Anterior cingulate cortex (tissue), 58 donors: ENCODE results near the gene HAUS5.

Source experiments
- DNase-seq, 58 donors: peaks; one replicate each; lab custom pipeline; 2025; lab: John Stamatoyannopoulos, UW

HAUS5 gene

GRCh38 chr19:35607661-35608060, 4.9 kb upstream of the HAUS5 start:
- DNase-seq, result no peak

GRCh38 chr19:35608251-35608650, 4.3 kb upstream of the HAUS5 start:
- no peak for DNase-seq

DNA sequence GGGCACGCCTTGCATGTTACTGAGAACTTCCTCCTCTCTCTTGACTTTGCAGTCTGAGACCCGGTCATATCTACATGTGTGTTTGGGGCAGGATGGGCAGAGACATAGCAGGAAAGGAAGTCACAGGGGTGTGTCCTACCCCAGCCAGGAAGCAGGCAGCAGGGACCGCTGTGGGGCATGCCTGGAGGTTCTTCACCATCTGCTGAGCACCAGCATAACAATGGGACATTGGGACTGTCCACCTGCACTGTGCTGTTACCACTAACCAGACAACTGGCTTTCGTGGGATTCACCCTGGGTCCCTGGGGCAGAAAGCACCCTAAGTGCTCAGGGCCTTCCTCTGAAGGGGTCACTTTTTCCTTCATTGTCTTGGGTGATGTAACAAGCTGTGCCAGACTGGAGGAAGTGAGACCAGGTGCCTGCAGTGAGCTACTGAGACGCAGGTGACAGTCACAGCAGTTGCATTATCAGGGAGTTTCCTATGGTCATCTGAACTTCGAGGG, 2.6 kb upstream of the HAUS5 start:
- no peak for DNase-seq

DNA sequence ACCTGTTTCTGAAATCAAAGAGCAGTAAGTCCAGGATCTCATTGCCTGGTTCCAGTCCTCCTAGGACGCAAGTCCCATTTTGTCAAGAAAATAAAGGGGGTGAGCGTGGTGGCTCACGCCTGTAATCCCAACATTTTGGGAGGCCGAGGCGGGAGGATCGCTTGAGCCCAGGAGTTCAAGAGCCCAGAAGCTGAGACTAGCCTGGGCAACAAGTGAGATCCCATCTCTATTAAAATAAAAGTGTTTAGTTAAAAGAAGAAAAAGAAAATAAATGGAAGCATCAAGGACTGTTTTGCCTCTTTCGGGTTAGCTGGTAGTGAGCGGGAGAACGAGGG, 344 bp upstream of the HAUS5 start:
- no peak for DNase-seq

DNA sequence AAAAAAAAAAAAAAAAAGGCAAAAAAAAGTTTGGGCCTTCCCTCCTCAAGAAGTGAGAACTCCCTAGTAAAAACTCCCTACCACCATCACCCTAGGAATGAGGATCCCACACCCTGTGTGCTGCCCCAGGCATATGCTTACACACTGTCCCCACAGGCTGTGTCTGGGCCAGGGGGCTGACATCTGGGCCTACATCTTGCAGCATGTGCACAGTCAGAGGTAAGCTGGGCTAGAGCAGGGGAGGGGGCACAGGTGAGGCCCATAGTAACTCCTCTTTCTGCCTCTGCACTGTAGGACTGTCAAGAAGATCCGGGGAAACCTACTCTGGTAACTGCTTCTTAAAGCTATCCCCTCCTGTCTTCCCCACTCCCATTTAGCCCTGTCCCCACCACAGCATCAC, 1.0 kb downstream of the HAUS5 start:
- no peak for DNase-seq

DNA sequence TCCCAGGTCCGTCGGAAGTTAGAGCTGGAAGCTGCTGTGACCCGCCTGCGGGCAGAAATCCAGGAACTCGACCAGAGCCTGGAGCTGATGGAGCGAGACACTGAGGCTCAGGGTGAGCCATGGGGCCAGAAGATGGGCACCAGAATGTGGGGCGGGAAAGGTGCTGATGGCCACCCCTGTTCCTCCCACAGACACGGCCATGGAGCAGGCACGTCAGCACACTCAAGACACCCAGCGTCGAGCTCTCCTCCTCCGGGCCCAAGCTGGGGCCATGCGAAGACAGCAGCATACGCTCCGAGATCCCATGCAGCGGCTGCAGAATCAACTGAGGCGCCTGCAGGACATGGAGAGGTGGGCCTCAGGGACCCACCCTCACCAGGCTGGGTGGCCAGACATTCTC, 2.5 kb downstream of the HAUS5 start:
- no peak for DNase-seq

GRCh38 chr19:35618857-35619256, 6.3 kb downstream of the HAUS5 start:
- DNase-seq, result no peak

- no peak for DNase-seq
Observed at GRCh38 chr19:35619290-35619923, 6.9 kb downstream of the HAUS5 start.

- DNase-seq, result no peak
Observed at GRCh38 chr19:35620001-35620400, 7.5 kb downstream of the HAUS5 start.

DNA sequence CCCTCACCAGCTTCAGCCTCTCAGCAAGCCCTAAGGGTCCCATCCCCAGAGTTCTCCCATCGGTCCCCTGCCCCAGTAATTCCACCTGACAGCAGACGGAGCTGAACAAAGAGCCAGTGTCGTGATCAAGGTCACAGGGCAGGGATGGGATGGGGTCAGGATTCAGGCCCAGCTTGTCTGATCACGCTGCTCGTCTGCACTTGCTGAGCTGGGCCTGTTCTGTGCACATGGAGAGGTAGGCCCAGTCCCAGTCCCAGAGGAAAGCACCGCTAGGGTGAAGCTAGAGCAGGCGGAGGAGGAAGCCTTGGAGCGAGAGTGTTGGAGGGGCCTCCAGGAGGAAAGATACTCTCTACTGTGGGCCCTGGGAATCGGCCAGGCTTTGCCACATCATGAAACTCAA, 9.2 kb downstream of the HAUS5 start:
- DNase-seq, result no peak

DNA sequence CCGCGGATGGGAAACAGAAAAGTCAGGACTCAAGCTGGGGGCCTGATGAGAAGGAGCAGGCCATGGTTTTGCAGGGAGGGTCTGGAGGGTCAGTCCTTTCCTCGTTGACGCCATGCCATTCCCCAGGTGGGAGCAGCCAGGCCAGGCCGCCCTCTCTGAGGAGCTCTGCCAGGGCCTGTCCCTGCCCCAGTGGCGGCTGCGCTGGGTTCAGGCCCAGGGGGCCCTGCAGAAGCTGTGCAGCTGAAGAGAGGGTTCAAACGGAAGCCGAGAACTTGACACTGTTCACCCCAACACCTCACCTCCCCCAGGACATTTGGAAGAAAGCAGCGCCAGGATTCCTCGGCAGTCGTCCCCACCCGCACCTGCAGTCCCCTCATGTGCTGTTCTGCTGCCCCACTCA, 10.2 kb downstream of the HAUS5 start:
- DNase-seq, result no peak

GRCh38 chr19:35623327-35624010, 10.9 kb downstream of the HAUS5 start:
- DNase-seq, result peak in 23 of 58 donors; percentile 0 to 46 (median 17)

- no peak for DNase-seq
Observed at GRCh38 chr19:35628264-35628564, 15.7 kb downstream of the HAUS5 start.

DNA sequence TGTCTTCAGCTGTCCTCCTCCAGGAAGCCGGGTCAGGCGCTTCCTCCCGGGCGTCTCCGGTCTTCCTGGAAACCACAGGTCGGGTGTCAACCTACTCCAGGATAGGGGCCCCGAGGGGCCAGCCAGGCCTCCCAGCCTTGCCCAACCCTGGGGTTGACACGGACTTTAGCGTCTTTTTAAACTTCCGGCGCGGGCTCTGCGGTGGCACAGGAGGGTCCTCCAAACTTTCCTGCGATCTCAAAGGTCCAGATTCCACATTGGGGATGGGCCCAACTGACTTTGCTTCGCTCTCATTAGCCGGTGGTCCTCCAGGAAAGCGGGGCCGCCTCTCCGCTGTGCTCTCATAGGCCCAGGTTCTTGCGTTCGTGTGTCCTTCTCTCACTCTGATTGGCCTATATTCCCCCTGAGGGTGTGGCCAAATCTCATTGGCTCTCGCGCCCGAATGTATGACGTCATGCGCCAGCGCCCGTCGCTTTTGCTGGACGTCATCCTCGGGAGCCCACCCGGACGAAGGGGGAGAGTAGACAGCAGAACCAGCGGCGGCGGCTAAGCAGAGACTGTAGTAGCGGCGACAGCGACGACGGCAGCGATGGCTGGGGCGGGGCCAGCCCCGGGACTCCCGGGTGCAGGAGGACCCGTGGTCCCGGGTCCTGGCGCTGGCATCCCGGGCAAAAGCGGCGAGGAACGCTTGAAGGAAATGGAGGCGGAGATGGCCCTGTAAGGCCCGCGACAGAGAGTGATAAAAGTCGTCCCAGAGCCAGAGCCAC, 16.2 kb downstream of the HAUS5 start, which contains the start of gene RBM42:
Gene RBM42, plus strand, starts transcription at position 472 of the 767 bp plus-strand sequence. Its CDS starts 118 bp downstream, at position 590.
- peak; percentile 79 to 97 (median 94) for DNase-seq

DNA sequence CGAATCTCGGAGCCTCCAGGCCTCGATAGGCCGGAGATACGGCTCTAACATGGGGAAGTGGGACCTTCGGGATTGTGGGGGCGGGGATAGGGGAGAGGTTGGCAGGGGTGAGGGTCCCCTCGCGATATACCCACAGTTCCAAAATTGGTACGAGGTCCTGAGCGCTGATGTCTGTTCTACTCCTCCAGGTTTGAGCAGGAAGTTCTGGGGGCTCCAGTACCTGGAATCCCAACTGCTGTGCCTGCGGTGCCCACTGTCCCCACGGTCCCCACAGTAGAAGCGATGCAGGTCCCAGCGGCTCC, 16.7 kb downstream of the HAUS5 start:
- DNase-seq, result no peak

DNA sequence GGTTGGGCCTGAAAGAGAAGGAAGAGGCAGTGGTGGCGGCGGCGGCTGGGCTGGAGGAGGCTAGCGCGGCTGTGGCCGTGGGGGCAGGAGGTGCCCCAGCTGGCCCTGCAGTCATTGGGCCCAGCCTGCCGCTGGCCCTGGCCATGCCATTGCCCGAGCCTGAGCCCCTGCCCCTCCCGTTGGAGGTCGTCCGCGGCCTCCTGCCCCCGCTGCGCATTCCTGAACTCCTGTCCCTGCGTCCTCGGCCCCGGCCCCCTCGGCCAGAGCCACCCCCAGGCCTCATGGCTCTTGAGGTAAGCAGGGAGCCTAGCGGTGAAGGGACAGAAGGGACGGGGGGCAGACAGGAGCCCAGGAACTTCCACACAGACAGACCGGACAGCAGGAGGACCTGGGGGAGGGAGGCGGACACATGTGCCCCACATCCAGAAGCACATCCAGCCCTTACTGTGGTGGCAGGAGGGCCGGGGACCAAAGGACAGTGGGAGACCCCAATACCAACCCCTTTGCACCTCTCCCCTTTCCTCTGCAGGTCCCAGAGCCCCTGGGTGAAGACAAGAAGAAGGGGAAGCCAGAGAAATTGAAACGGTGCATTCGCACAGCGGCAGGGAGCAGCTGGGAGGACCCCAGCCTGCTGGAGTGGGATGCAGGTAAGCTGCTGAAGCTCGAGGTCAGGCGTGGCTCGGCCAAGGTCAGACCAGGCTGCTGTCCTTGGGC, 21.3 kb downstream of the HAUS5 start:
- DNase-seq, result no peak

GRCh38 chr19:35636651-35637050, 24.1 kb downstream of the HAUS5 start:
- DNase-seq, result no peak

DNA sequence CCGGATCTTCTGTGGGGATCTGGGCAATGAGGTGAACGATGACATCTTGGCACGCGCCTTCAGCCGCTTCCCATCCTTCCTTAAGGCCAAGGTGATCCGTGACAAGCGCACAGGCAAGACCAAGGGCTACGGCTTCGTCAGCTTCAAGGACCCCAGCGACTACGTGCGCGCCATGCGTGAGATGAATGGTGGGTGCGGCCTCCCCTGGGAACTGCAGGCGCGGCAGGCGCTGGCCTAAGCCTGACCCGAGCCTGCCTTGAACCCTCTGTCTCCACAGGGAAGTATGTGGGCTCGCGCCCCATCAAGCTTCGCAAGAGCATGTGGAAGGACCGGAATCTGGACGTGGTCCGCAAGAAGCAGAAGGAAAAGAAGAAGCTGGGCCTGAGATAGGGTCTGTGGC, 24.6 kb downstream of the HAUS5 start:
- no peak for DNase-seq

DNA sequence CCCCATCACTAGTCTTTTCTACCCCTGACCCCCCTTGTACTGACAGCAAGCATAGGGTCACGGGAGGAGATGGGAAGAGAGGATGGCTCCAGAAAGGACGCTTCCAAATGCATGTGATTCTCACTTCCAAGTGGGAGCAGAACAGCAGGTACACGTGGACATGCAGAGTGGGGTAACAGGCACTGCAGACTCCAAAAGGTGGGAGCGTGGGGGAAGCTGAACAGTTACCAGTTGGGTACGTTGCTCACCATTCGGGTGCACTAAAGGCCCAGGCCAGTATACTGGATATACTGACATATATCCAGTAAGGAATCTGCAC, 26.7 kb downstream of the HAUS5 start:
- DNase-seq, result no peak

GRCh38 chr19:35639863-35640262, 27.3 kb downstream of the HAUS5 start:
- DNase-seq, result no peak

GRCh38 chr19:35641515-35642151, 29.1 kb downstream of the HAUS5 start, which contains the start of gene ETV2:
Gene ETV2 (plus strand): TSS chr19:35641745. CDS start chr19:35642461, 716 bp downstream.
- DNase-seq, result peak in 1 of 58 donors; percentile 20
